Islet of Langerhans (tissue), 1 donor: ENCODE results near the gene RBP3.

Source experiments
- FAIRE-seq: peaks from one replicate; lab custom pipeline; 2011; peaks lifted over from hg19 to GRCh38; lab: Jason Lieb, UNC

RBP3 gene

GRCh38 chr10:47319784-47320183, 28.4 kb upstream of the RBP3 start:
- no peak for FAIRE-seq

DNA sequence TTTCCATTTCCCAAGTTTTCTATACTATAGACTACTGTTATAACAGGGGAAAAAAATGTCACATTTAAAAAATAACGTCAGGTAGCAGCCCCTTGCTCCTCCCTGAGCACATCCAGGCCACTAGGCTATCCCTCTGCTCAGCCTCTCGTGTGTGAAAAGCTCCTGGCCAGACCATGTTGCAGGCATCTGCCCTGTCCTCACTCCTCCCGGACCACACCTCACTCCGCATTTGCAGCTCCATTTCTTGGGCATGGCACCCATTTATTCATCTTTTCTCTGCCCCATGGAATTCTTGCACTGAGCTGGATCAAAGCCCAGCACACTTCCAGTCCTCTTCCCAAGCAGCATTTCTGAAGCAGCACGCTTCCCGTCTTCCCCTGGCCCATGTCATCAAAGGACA, 27.4 kb upstream of the RBP3 start:
- no peak for FAIRE-seq

GRCh38 chr10:47321521-47322195, 26.5 kb upstream of the RBP3 start:
- FAIRE-seq, result no peak

- FAIRE-seq, result no peak
Observed at GRCh38 chr10:47322300-47323061, 25.7 kb upstream of the RBP3 start, which contains the start of gene GDF2. Gene GDF2, plus strand, starts transcription at chr10:47322454. Its CDS starts 215 bp downstream, at chr10:47322669.

- no peak for FAIRE-seq
Observed at GRCh38 chr10:47323087-47323486, 25.1 kb upstream of the RBP3 start.

GRCh38 chr10:47323636-47324296, 24.4 kb upstream of the RBP3 start:
- no peak for FAIRE-seq

- no peak for FAIRE-seq
Observed at GRCh38 chr10:47325303-47326291, 22.6 kb upstream of the RBP3 start.

DNA sequence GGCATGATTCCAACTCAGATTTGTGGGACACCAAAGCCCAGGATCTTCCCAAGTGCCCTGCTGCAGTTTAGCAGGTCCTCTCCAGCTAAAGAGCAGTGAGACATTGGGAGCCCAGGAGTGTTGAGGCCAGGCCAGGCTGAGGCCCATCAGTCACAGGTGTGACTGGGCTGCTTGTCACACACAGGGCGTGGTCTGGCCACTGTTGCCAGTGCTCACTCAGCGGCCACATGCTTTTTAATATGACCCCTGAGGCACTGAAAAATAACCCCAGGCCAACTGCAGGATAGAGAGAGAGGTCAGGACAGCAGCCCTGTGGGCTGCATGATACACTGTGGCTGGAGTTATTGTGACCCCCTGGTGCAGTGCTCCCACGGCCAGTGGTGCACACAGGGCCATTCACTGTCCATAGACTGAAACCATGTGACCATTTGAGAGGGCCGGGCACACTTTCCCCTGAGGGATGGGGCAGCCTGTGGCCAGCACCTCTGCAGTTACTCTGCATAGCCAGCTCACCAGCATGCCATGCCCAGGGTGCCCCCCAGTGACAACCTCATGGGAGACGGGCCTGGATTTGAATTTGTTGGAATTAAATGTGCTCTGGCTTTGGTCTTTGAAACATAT, 21.7 kb upstream of the RBP3 start:
- no peak for FAIRE-seq

- no peak for FAIRE-seq
Observed at GRCh38 chr10:47326927-47327330, 21.2 kb upstream of the RBP3 start.

GRCh38 chr10:47329855-47330254, 18.3 kb upstream of the RBP3 start:
- FAIRE-seq, result no peak

GRCh38 chr10:47330366-47330765, 17.8 kb upstream of the RBP3 start:
- no peak for FAIRE-seq

GRCh38 chr10:47330804-47331203, 17.4 kb upstream of the RBP3 start:
- no peak for FAIRE-seq

DNA sequence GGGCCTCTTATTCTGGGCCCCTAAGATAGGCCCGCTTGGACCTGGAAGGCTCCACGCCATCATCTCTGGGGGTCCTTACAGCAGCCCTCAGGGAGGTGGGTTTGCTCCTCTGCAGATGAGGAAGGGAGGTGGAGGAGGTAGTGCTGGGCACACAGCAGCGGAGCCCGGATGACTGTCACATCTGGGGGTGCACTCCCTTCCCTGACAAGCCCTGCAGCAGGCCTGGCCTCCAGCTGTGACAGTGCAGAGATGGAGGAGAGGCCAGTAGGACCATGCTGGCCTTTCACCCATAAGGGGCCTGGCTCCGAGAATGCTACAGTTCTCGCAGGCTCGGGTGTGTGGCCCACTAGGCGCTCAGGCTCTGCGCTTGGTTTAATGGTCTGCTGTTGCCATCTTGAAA, 16.7 kb upstream of the RBP3 start:
- no peak for FAIRE-seq

GRCh38 chr10:47331954-47332353, 16.2 kb upstream of the RBP3 start:
- FAIRE-seq, result no peak

- FAIRE-seq, result no peak
Observed at GRCh38 chr10:47332371-47332770, 15.8 kb upstream of the RBP3 start.

GRCh38 chr10:47332946-47333345, 15.2 kb upstream of the RBP3 start:
- FAIRE-seq, result no peak

DNA sequence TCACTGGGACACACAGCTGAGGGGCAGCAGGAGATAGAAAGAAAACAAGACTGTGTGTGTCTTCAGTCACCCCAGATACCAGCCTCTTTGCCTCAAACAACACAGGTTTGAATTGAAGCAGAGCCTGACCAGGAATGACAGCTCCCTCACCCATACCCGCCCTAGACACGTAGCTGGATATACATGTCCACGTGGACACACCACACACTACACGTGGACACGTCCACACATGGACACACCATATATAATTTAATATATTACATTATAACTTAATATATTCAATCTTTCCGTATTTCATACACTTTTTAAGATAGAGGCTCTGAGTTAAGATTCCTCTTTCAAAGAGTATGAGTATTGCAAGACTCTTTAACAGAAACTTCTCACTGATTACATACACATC, 14.6 kb upstream of the RBP3 start:
- FAIRE-seq, result no peak

DNA sequence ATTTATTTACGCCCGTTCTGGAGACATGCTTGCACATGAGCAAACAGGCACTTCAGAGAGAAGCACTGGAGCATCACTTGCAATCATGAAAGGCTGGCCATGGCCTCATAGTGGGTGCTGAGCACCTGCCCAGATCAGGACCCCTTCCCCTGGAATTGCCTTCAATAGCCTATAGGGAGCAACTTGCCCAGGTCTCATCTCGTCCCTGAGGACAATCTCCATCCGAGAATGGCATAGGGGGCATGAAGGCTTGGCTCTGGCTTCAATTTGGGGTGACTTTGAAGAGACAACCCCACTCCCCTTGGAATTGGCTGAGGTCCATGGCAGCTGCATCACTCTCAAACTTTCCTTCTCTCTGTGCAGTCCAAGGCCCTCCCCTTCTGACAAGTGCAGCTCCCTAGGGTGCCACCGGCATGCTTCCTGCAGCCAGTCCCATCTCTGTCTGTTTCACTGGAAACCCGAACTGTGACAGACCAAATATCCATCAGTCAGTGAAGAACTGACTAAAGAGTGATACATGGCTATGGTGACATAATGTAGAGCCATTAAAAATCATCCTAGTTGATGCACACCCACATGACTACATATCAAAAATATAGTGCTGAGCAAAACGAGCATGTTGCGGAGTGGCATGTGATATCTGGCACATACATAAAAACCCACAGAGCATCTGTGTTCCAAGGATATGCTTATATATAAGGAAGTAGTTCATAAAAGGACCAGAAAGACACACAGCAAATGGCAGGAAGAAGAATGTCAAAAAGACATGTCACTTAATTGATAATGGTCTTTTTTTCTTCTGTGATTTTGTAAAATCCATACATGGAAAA, 13.5 kb upstream of the RBP3 start:
- FAIRE-seq, result no peak

DNA sequence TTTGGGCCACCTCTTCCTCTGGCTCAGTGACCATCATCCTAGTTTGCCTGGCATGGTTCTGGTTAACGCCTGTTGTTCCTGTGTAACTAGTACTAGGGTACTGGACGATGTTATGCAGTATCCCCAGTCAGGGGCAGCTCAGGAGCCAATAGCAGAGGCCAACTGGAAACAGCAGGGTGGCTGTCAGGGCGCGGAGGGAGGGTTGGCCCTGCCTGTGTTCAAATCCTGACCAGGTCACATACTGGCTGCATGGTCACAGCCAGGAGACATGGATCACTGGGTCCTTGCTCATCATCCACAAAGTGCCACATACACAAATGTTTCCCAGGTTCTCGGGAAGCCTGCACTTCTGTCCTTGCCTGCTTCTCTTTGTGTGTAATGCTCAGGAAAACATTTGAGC, 12.3 kb upstream of the RBP3 start:
- FAIRE-seq, result no peak

GRCh38 chr10:47336387-47337134, 11.6 kb upstream of the RBP3 start:
- FAIRE-seq, result no peak
